Lower leg skin (tissue), 3 donors: ENCODE data around the gene ZDHHC7.

Source experiments
- CTCF ChIP-seq, 3 donors: fragments of 450-650 bp; IDR thresholded peaks; one replicate each; pipeline ENCODE4 v1.5.1; 2016; ENCODE audit warnings: antibody characterized with exemption in 3 of 3, mild to moderate bottlenecking in 3 of 3, moderate library complexity in 2 of 3
- POLR2A ChIP-seq, 2 donors: fragments of 450-650 bp; IDR thresholded peaks; one replicate each; pipeline ENCODE4 v1.6.1; 2016 to 2017; ENCODE audit warnings: antibody characterized with exemption in 2 of 2, mild to moderate bottlenecking in 1 of 2, moderate library complexity in 1 of 2

- TF ChIP-seq POLR2A (IDR thresholded peaks at IDR 0.05) (no peak), CTCF (IDR thresholded peaks at IDR 0.05) (no peak)
These were observed 18.7 kb upstream of the ZDHHC7 start for GRCh38 chr16:85029981-85030401.
